Mammary epithelial cell (primary cell): ENCODE measurements around the gene TMEM232.

Experiments used
- EZH2 ChIP-seq: IDR thresholded peaks from 2 replicates; pipeline ENCODE4 v1.6.1; 2012; ENCODE audit warnings: low read length, inconsistent platforms, borderline replicate concordance
- TF ChIP-seq, protein P1 (sequence below), 2 donors: IDR thresholded peaks in 1 of 2; conservative IDR thresholded peaks in 1 of 2; 2 replicates each; pipeline ENCODE4 v1.5.1; 2011 to 2012; ENCODE audit warnings: inconsistent platforms in 2 of 2, low read length in 2 of 2, mild to moderate bottlenecking in 2 of 2, control low read depth in 1 of 2, low read depth in 1 of 2; ENCODE audit not compliant: insufficient read depth in 1 of 2; ENCODE audit errors: extremely low read depth in 1 of 2

DNA sequence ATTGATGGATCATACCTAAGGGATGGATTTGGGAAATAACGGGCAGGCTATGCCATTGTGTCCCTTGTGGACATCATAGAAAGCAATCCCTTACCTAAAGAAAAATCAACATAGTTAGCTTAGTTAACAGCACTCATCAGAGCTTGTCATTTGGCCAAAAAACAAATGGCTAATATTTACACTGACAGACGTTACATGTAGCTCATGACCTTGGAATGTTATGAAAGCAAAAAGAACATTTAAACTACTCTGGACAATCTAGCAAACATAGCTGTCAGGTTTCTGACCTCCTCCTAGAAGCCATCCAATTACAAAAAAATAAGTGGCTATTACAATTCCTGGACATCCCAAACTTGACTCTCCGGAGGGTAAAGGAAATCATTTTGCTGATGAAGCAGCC, 23.8 kb downstream of the TMEM232 start:
- TF ChIP-seq, protein P1, sequence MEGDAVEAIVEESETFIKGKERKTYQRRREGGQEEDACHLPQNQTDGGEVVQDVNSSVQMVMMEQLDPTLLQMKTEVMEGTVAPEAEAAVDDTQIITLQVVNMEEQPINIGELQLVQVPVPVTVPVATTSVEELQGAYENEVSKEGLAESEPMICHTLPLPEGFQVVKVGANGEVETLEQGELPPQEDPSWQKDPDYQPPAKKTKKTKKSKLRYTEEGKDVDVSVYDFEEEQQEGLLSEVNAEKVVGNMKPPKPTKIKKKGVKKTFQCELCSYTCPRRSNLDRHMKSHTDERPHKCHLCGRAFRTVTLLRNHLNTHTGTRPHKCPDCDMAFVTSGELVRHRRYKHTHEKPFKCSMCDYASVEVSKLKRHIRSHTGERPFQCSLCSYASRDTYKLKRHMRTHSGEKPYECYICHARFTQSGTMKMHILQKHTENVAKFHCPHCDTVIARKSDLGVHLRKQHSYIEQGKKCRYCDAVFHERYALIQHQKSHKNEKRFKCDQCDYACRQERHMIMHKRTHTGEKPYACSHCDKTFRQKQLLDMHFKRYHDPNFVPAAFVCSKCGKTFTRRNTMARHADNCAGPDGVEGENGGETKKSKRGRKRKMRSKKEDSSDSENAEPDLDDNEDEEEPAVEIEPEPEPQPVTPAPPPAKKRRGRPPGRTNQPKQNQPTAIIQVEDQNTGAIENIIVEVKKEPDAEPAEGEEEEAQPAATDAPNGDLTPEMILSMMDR (conservative IDR thresholded peaks at IDR 0.05 in 1 of 2, IDR thresholded peaks at IDR 0.05 in 1 of 2; ENCODE audit: extremely low read depth in 1 of 2, insufficient read depth in 1 of 2, low read depth in 1 of 2, low read length in 2 of 2) = no peak
- TF ChIP-seq EZH2 = no peak
